HTR-8/SVneo (cell line): Measurements from ENCODE around the gene SLC6A6.

Source experiments
- DNase-seq: peaks from one replicate; pipeline ENCODE4 v3.0.0; 2011; ENCODE audit warnings: low spot score, mixed read lengths; ENCODE audit not compliant: insufficient read length
- FAIRE-seq: peaks from 2 replicates; lab custom pipeline; 2011; peaks lifted over from hg19 to GRCh38; lab: Jason Lieb, UNC

SLC6A6 gene

GRCh38 chr3:14402304-14402811 is at the start of gene SLC6A6:
Gene SLC6A6, plus strand, starts transcription at chr3:14402606. Its CDS starts 41,029 bp downstream, at chr3:14443635.
- DNase-seq: peak; percentile 86
- no peak for FAIRE-seq

DNA sequence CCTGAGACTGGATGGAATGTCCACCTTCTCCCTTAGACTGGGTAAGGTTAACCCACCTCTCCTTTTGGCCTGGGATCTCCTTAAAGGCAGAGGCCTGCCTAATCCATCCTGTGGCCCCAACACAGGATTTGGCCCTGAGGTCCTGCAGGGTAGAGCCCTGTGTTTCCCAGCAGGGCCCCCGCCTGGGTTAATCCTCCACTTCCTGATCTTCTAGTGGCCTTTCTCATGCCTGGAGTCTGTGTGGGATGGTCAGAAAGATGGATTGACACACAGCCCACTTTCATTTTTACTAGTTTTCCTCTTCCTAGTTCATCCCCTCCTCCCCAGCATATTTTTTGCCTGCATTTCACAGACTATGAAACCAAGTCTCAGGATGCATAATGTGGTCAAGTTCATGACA is 48.9 kb upstream of the SLC6A6 start:
- DNase-seq: no peak
- FAIRE-seq: no peak

GRCh38 chr3:14357463-14357862 is 44.9 kb upstream of the SLC6A6 start:
- no peak for DNase-seq

DNA sequence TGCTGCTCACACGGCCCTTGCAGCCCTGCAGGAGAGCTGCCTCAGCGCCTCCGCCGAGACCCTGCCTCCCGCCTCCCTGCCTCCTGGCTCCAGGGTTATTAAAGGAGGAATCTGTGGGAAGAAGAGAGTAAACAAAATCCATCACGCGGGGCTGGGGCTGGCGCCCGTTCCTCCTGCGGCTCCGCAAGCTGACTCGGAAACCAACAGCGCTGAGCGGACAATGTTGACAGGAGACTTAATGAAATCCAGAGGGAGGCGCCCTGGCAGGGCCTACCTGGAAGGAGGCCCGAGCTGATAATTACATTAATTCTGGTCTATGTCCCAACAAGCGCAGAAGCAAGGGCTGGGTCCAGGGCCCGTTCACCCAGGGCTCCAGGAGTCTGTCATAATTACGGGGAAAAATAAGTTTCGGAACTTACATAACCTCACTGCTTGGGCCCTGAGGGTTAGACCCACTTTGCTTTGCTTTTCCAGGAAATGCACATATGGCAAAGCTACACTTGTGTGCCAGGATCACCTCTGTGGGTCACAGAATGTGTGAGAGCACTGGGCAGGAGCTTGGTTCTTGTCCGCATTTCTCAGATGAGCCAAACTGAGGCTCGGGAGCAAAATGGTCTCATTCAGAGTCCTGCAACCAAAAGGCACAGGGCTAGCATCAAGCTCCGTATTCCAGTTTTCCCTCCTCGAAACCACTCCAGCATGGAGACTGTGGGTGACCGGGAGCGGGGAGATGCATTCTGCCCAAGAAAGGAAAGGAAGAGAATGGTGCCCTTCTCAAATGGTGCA is 43.8 kb upstream of the SLC6A6 start:
- DNase-seq: no peak

More at GRCh38 chr3:14357463-14357862, 44.9 kb upstream of the SLC6A6 start:
- FAIRE-seq: no peak

DNA sequence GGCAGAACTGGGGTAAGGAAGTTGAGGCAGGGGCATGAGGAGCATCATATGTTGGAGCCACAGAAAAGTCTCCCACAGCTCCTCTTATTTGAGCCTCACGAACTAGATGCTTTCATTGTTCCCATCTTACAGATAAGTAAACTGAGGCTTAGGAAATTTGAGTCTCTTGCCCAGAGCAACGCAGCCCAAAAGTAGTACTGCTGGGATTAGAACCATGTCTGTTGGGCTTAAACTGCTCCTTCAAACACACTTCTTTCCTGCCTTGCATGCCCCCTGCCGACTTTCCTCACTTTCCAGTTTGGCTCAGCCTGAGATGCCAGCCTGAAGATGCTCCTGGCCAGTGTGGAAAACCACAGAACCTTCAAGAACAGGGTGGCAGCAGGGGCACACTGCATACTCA is 43.1 kb upstream of the SLC6A6 start:
- FAIRE-seq: no peak
- no peak for DNase-seq

More for the DNA sequence above, 43.8 kb upstream of the SLC6A6 start:
- no peak for FAIRE-seq

DNA sequence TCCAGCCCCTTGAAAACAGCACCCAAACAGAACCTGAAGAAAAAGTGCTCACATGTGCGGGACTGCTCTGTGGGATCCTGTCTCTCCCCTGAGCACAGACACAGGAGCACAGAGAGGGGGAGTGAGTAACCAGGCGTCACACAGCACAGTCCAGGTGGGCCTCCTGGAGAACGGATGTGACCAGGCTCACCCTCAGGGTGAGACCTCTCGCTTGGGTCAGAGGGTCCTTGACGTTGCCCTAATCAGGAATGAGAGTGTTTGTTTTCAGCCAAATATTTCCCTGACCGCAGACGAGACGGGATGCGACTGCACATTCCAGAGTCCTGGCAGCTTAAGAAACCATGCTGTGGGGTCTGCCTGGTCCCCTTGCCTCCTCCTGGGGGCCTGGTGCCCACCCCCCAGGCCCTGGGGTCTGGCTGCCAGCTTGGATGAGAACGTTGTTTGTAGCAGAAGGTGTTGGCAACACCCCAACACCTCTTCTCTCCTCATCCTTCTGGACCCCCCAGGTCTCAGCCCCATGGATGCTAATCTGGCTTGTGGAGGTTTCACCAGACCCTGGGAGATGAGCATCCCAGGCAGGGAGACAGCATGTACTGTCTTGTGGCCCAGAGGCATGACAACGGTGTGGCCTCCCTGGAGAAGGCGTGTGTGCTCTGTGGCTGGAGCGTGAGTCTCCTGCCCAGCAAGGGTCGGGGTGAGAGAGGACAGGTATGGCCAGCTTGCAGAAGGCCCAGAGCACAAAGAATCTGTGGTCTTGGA is 42.1 kb upstream of the SLC6A6 start:
- DNase-seq: no peak
- no peak for FAIRE-seq

DNA sequence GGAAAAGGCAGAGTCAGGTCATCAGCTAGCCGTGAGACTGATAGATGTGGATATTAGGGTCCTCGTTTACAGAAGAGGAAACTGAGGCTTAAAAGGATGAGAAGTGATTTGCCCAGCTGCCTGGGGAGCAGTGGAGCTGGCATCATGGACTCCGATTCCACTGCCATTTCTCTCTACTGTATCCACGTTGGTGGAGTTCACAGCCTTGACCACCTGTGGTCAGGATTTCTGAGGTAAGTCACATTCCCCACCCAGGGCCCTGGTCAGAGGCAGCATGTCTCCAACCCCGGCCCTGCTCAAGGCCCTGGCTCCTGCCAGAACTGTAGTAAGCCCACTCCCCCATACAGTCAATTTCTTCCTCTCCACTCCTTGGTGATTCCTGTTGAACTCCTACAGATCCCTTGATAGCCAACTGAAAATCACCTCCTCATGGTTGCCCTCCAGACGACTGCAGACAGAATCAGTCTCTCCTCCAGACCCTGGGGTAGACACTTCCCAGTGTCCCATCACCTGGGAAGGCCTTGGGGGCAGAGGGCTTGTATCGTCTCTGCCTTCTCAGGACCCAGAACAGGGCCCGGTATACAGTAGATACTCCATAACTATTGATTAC is 41.2 kb upstream of the SLC6A6 start:
- FAIRE-seq: no peak
- no peak for DNase-seq

GRCh38 chr3:14362890-14363289 is 39.5 kb upstream of the SLC6A6 start:
- DNase-seq (no peak), FAIRE-seq (peak; percentile 63)

DNA sequence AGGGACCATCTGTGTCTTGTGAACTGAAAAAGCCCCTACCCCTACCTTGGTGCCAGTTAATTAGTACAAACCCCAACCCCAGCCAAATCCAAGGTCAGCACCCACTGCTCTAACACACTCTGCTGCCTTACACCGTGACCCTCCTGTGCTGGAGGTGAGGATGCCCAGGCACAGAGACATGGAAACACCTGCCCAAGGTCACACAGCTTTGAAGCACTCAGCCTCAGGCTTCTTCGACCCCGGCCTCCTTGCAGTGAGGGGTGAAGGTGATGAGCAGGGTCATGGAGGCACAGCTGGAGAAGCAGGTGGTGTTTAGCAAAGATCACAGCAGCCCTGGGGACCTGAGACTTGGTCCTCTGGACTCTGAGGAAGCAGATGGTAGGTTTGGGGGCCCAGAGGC is 39.0 kb upstream of the SLC6A6 start:
- DNase-seq: no peak

DNA sequence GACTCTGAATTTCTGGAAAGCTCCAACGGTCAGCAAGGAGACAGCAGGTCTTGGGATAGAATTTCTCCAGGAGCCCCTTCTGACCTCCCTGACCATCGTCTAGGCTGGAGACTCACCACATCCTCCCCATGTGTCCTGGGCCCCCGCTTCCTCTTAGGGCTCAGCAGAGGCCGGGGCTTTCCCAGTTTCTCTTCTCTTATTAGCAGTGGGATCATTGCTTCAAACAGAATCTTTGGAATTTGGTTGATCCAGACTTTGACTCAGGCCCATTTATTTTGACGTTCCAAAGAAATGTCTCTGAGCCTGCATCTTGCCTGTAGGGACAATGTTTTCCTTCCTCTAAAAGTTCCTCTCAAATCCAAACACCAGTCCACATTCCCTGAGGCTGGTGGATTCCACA is 38.4 kb upstream of the SLC6A6 start:
- DNase-seq: no peak
- FAIRE-seq: no peak

More for the DNA sequence above, 39.0 kb upstream of the SLC6A6 start:
- no peak for FAIRE-seq

GRCh38 chr3:14364580-14365292 is 37.7 kb upstream of the SLC6A6 start:
- FAIRE-seq (no peak), DNase-seq (no peak)

- no peak for DNase-seq
- FAIRE-seq: no peak
These were observed 36.2 kb upstream of the SLC6A6 start for GRCh38 chr3:14366248-14366647.

DNA sequence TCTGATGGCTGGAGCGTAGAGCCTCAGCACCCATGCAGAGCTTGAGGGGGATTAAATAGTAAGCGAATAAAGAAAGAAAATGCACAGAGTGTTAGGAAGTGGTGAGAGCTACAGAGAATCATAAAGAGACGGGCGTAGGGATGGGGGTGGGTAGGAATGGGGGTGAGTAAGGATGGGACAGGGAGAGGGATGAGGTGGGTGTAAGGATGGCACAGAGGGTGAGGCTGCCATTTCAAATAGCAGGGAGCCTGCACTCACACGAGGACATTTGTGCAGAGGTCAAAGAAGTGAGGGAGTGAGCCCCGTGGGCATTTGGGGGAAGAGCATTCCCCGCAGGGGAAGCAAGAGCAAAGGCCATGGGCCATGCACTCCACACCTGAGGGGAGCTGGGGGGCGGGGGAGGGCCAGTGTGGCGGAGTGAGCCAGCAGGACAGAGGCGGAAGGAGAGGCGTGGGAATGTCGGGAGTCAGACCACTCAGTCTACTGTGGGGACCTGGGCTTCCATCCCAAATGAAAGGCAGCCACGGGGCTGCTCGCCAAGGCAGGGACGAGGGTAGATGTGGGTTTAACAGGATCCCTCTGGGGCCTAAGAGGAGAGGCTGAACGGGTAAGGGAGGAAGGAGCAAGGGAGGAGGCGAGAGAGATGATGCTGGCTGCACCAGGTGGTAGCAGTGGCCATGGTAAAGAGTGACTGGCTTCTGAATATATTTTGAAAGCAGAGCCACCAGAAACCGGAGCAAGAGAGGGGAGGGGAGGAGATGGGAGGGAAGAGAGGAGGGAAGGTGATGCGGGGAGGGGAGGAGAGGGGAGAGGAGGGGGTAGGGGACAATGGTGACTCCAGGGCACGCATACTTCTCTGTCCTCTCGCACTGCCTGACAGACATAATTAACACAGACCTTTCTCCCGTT is 35.2 kb upstream of the SLC6A6 start:
- DNase-seq: no peak
- no peak for FAIRE-seq

DNA sequence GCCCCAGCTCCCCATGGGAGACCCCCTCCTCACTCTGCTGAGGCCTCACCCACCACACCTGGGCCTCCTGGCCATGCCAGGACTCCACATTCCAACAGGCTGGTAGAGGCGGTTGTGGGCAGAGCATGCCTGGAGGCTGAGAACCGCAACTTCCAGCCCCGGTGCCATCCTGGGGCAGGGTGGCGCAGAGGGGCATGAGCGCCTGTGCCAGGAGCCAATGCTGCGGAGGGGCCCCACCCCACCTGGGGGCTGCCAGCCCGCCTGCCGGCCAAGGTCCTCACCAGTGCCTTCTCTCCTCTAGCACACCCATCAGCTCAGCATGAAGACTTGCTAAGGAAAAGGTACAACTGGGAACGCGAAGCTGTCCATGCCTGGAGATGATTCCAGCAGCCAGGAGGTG is 34.3 kb upstream of the SLC6A6 start:
- DNase-seq (no peak), FAIRE-seq (no peak)

DNA sequence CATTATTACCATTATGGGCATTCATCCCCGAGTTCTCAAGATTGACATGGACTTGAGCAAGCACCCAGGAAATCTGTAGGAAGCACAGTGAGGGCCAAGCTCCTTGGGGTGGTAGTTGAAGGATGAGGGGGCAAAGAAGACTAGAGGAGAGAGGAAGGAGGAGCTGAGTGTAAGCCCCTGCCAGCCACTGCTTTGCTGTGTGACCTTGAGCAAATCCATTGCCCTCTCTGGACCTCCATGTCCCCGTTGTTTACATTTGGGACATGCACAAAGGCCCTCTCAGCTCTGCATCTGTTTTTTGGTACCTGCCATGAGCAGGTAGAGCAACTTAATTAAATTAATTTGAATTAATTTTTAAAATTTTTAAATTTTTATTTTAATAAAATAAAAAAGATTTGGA is 33.5 kb upstream of the SLC6A6 start:
- no peak for FAIRE-seq

GRCh38 chr3:14369675-14370669 is 32.4 kb upstream of the SLC6A6 start:
- FAIRE-seq (no peak), DNase-seq (no peak)

More for the DNA sequence above, 33.5 kb upstream of the SLC6A6 start:
- DNase-seq: no peak

GRCh38 chr3:14370720-14371572 is 31.5 kb upstream of the SLC6A6 start:
- DNase-seq: no peak

More at GRCh38 chr3:14370720-14371572, 31.5 kb upstream of the SLC6A6 start:
- no peak for FAIRE-seq
